PFSK-1 (cell line): ENCODE measurements around the gene CEP57L1.

Source experiments
- FOXP2 ChIP-seq: optimal IDR thresholded peaks from 2 replicates; pipeline ENCODE3; 2011; ENCODE audit warnings: borderline replicate concordance, control low read depth, inconsistent platforms; ENCODE audit not compliant: insufficient read depth; ENCODE audit errors: extremely low read length, extremely low read depth
- POLR2AphosphoS5 ChIP-seq: IDR thresholded peaks from 2 replicates; pipeline ENCODE4 v1.6.1; 2012; ENCODE audit warnings: low read depth, mild to moderate bottlenecking, control low read depth, low read length, moderate library complexity
- REST ChIP-seq, 2 experiments: IDR thresholded peaks; 2 replicates each; pipeline versions ENCODE4 v1.6.1 to v1.8.0; 2011 to 2012; ENCODE audit warnings: low read depth in 2 of 2, low read length in 2 of 2, control low read depth in 1 of 2, inconsistent platforms in 1 of 2, mild to moderate bottlenecking in 1 of 2, moderate library complexity in 1 of 2; ENCODE audit not compliant: insufficient read depth in 1 of 2
- SIN3A ChIP-seq: IDR thresholded peaks from 2 replicates; pipeline ENCODE4 v1.6.1; 2012; ENCODE audit warnings: mild to moderate bottlenecking, low read length, moderate library complexity, borderline replicate concordance; ENCODE audit not compliant: insufficient read depth
- TAF1 ChIP-seq: IDR thresholded peaks from 2 replicates; pipeline ENCODE4 v1.6.1; 2012; ENCODE audit warnings: low read length, control low read depth, borderline replicate concordance; ENCODE audit not compliant: insufficient read depth

CEP57L1 gene

GRCh38 chr6:109050447-109051102 is 44.7 kb upstream of the CEP57L1 start:
- TF ChIP-seq REST (IDR thresholded peaks at IDR 0.05; ENCODE audit: insufficient read depth in 1 of 2, low read depth in 2 of 2, low read length in 2 of 2), result no peak
- no peak for TF ChIP-seq SIN3A
- TF ChIP-seq TAF1, result no peak
- no peak for TF ChIP-seq FOXP2
- no peak for TF ChIP-seq POLR2AphosphoS5

- TF ChIP-seq POLR2AphosphoS5 (no peak), REST (IDR thresholded peaks at IDR 0.05; ENCODE audit: insufficient read depth in 1 of 2, low read depth in 2 of 2, low read length in 2 of 2) (no peak), SIN3A (no peak), FOXP2 (no peak), TAF1 (no peak)
These were observed 43.8 kb upstream of the CEP57L1 start for GRCh38 chr6:109051301-109052017.

GRCh38 chr6:109052018-109052651 is 43.2 kb upstream of the CEP57L1 start:
- no peak for TF ChIP-seq TAF1
- TF ChIP-seq REST (IDR thresholded peaks at IDR 0.05; ENCODE audit: insufficient read depth in 1 of 2, low read depth in 2 of 2, low read length in 2 of 2), result no peak
- no peak for TF ChIP-seq FOXP2
- no peak for TF ChIP-seq SIN3A
- TF ChIP-seq POLR2AphosphoS5, result no peak

- TF ChIP-seq FOXP2, result no peak
- no peak for TF ChIP-seq SIN3A
- no peak for TF ChIP-seq REST (IDR thresholded peaks at IDR 0.05; ENCODE audit: insufficient read depth in 1 of 2, low read depth in 2 of 2, low read length in 2 of 2)
- no peak for TF ChIP-seq POLR2AphosphoS5
- TF ChIP-seq TAF1, result no peak
These were observed 42.5 kb upstream of the CEP57L1 start for GRCh38 chr6:109052852-109053251.
